GM06990 (cell line): ENCODE results near the gene EXPH5.
A peak's percentile ranks its signal among the peaks of the same experiment; 100 is the strongest.
"Not testable (repeated sequence)": the region's sequence is repeated elsewhere in the genome, so short reads cannot be mapped to it uniquely, and the experiment has no call there.

Experiments used
- DNase-seq: peaks from one replicate; pipeline ENCODE4 v3.0.0-alpha.2; 2011; ENCODE audit not compliant: insufficient read length; ENCODE audit errors: extremely low read depth
- H3K27me3 ChIP-seq: replicated peaks from 2 replicates; pipeline ENCODE4 v1.6.0; 2011; ENCODE audit warnings: low read length; ENCODE audit not compliant: control insufficient read depth, insufficient read depth
- H3K36me3 ChIP-seq: 2 replicates; pipeline ENCODE4 v1.5.1; 2011; ENCODE audit warnings: low read length; ENCODE audit not compliant: control insufficient read depth, insufficient read depth
- H3K4me3 ChIP-seq: replicated peaks from 2 replicates; pipeline ENCODE4 v1.5.1; 2011; ENCODE audit warnings: low read depth, mild to moderate bottlenecking, control low read depth, low read length
- TF ChIP-seq, protein P1 (sequence below): IDR thresholded peaks from 2 replicates; pipeline ENCODE4 v1.5.1; 2011; ENCODE audit warnings: low read length, control low read depth, mild to moderate bottlenecking, inconsistent platforms; ENCODE audit not compliant: insufficient read depth, poor library complexity, severe bottlenecking

Gene EXPH5

DNA sequence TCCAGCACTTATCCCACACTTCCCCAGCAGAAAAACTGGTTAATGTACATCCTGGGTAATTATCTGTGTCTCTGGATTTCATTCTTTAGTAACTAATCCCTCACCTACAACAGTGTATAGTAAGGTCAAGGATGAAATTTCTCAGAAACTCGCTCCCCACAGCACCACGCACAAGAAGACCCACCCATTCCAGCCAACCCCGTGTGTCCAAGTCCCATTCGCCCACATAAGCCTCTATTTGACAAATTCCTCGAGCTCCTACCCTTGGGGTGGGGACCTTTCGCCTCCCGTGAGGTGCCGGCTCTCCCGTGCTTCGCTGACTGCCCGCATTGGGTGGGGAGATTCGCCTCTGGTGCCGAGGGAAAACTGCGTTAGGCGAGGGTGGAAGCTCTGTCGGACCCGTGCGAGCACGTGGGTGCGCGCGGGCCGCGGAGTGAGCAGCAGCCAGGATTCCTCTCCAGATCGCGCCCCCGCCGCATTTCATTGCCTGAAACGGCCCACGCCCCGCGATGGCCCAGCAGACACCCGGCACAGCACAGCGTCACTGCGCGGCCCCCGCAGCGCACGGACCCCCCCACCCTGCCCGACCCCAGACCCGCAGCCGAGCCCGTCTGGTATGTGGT is 866 bp downstream of the EXPH5 start:
- TF ChIP-seq, protein P1, sequence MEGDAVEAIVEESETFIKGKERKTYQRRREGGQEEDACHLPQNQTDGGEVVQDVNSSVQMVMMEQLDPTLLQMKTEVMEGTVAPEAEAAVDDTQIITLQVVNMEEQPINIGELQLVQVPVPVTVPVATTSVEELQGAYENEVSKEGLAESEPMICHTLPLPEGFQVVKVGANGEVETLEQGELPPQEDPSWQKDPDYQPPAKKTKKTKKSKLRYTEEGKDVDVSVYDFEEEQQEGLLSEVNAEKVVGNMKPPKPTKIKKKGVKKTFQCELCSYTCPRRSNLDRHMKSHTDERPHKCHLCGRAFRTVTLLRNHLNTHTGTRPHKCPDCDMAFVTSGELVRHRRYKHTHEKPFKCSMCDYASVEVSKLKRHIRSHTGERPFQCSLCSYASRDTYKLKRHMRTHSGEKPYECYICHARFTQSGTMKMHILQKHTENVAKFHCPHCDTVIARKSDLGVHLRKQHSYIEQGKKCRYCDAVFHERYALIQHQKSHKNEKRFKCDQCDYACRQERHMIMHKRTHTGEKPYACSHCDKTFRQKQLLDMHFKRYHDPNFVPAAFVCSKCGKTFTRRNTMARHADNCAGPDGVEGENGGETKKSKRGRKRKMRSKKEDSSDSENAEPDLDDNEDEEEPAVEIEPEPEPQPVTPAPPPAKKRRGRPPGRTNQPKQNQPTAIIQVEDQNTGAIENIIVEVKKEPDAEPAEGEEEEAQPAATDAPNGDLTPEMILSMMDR = no peak
- peak overlapping the region; percentile 81 for H3K4me3 ChIP-seq
- DNase-seq = peak; percentile 43
- H3K27me3 ChIP-seq = no peaks in the 10 kb centered on the region; the same call in 1 of the 2 replicates
- no peaks in the 10 kb centered on the region for H3K36me3 ChIP-seq

DNA sequence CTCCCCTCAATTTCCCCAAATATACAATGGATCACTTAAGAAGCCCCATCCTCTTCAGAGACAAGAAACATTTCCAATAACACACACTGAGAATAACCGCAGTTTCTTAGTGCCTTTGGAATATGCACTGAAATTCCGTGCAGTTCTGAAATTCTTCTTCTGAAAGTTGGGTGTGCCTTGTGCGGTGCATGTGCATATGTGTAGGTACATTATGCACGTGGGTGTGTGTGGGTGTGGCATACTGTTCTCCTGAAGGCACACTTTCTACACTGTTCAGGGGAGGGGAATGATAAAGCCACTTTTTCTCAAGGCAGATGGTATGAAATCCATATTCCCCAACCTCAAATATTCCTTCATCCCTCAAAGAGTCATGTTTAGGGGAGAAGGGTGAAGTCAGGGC is 1.7 kb downstream of the EXPH5 start:
- TF ChIP-seq, protein P1 = no peak
- H3K27me3 ChIP-seq = no peaks in the 10 kb centered on the region; the same call in 1 of the 2 replicates
- no peaks in the 10 kb centered on the region for H3K36me3 ChIP-seq
- DNase-seq = no peak
- H3K4me3 ChIP-seq = no peak overlapping the region

DNA sequence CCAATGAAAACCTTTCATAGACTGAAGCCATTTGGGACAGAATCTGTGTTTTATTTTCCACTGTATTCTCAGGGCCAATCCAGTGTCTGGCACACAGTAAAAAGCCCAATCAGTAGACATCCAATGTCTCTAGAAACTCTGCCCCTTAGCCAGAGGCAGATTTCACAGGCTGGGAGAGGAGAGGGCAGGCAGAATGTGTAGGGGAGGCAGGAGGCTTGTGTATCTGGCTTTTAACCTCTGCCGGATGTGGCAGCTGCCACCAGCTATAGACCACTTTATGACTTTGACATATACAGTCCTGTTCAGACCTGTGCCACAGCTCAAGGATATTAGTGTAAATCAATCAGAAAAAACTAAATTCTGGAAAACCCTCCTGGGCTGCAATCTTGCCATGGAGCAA is 4.4 kb downstream of the EXPH5 start:
- Histone ChIP-seq H3K27me3 (no peaks in the 10 kb centered on the region), H3K4me3 (no peak overlapping the region), H3K36me3 (no peaks in the 10 kb centered on the region)
- DNase-seq = no peak
- TF ChIP-seq, protein P1 = no peak

DNA sequence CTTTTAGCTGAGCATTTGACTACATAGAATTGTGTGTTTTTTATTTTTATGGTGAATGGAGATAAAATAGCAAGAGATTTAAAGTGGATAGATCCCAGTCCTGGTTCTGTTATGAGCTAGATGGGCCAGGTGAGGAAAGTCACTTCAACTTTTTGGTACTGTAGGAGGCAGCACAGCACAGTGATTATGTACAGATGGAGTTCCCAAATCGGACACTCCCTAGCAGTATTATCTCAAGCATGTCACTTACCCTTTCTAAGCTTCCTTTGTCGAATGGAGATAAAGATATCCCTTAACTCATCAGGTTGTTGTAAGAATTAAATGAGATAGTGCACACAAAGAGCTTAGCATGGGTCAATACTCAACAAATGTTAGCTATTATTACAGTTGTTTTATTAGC is 5.3 kb downstream of the EXPH5 start:
- TF ChIP-seq, protein P1 = peak; percentile 17
- Histone ChIP-seq H3K27me3 (no peaks in the 10 kb centered on the region), H3K36me3 (no peaks in the 10 kb centered on the region), H3K4me3 (no peak overlapping the region)
- DNase-seq = no peak

DNA sequence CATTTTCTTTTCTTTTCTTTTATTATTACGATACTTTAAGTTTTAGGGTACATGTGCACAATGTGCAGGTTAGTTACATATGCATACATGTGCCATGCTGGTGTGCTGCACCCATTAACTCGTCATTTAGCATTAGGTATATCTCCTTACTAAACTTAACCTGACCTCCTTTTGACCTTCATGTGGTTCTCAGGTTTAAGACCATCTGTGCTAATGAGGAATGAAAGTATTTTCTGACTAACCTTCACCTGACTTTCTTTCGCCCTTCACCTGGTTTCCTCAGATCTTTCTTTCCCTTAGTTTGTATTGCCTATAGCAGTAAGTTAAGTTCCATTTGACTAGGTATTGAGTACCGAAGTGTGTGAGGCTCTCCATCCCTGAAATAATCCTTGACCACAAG is 6.5 kb downstream of the EXPH5 start:
- TF ChIP-seq, protein P1 = no peak
- no peaks in the 10 kb centered on the region for H3K27me3 ChIP-seq

DNA sequence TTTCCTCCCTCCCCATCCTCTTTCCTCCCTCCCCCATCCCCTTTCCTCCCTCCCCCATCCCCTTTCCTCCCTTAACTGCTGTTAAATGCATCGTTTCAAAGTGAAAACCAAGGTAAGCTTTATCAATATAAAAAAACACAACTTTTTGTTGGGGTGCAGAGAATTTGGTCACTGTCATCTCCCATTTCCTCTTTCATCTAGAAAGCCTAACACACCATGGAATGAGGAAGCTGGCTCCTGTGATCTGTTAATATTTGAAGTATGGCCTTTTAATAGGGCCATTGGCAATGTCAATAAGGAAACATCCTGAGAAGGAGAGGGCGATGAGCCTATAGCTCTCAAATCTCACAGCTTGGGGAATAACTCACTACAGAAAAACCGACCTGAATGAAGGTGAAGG is 7.0 kb downstream of the EXPH5 start:
- no peak overlapping the region for H3K4me3 ChIP-seq
- no peaks in the 10 kb centered on the region for H3K27me3 ChIP-seq
- TF ChIP-seq, protein P1 = no peak
- H3K36me3 ChIP-seq = no peaks in the 10 kb centered on the region
- no peak for DNase-seq

More for the DNA sequence above, 6.5 kb downstream of the EXPH5 start:
- Histone ChIP-seq H3K4me3 (no peak overlapping the region), H3K36me3 (no peaks in the 10 kb centered on the region)
- peak; percentile 49 for DNase-seq

DNA sequence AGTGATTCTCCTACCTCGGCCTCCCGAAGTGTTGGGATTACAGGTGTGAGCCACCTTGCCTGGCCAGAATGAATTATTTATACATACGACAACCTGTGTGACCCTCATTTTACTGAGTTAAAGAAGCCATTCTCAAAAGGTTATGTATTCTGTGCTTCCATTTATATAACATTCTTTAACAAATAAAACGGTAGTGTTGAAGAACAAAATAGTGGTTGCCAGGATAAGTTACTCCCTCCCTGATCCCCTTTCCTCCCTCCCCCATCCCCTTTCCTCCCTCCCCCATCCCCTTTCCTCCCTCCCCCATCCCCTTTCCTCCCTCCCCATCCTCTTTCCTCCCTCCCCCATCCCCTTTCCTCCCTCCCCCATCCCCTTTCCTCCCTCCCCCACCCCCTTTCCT is 7.4 kb downstream of the EXPH5 start:
- not testable (repeated sequence) for DNase-seq, H3K4me3 ChIP-seq, H3K27me3 ChIP-seq, H3K36me3 ChIP-seq
